ENCODE measurements around the gene TMCC2.

GRCh38 chr1:205301205-205301821, 73.6 kb downstream of the TMCC2 start:
- TF ChIP-seq, protein P1, sequence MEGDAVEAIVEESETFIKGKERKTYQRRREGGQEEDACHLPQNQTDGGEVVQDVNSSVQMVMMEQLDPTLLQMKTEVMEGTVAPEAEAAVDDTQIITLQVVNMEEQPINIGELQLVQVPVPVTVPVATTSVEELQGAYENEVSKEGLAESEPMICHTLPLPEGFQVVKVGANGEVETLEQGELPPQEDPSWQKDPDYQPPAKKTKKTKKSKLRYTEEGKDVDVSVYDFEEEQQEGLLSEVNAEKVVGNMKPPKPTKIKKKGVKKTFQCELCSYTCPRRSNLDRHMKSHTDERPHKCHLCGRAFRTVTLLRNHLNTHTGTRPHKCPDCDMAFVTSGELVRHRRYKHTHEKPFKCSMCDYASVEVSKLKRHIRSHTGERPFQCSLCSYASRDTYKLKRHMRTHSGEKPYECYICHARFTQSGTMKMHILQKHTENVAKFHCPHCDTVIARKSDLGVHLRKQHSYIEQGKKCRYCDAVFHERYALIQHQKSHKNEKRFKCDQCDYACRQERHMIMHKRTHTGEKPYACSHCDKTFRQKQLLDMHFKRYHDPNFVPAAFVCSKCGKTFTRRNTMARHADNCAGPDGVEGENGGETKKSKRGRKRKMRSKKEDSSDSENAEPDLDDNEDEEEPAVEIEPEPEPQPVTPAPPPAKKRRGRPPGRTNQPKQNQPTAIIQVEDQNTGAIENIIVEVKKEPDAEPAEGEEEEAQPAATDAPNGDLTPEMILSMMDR (IDR thresholded peaks at IDR 0.05): no peak
- TF ChIP-seq POLR2A (IDR thresholded peaks at IDR 0.05): no peak

Data from Peyer's patch (tissue), 4 donors.